Suprapubic skin (tissue), 3 donors: ENCODE measurements around the gene KCNE3.

Experiments
- CTCF ChIP-seq, 2 donors: fragments of 200-600 bp in 1 of 2; fragments of 450-650 bp in 1 of 2; sonication (generic) in 1 of 2; IDR thresholded peaks; one replicate each; pipeline ENCODE4 v1.5.1; 2016 to 2019; ENCODE audit warnings: antibody characterized with exemption in 2 of 2, mild to moderate bottlenecking in 1 of 2, moderate library complexity in 1 of 2
- EP300 ChIP-seq: sonication (generic); formaldehyde crosslinking; IDR thresholded peaks from one replicate; pipeline ENCODE4 v1.6.1; 2017; ENCODE audit warnings: antibody characterized with exemption

GRCh38 chr11:74452366-74452765 is 15.0 kb downstream of the KCNE3 start:
- TF ChIP-seq CTCF (IDR thresholded peaks at IDR 0.05) (no peak), EP300 (no peak)
